K562 (cell line): ENCODE results near the gene KRIT1. TPM values are rescaled to one million over a fixed set of nuclear protein-coding genes. Genes with fewer than 3 reads are reported as not detected.

ENCODE experiments used
- ATAC-seq: fragments of 200-7000 bp; cut with Tn5 transposase; 3 replicates; pipeline ENCODE4 v1.9.1; 2020; ENCODE audit warnings: moderate library complexity
- BruUV-seq: library from RNA; stranded (reverse); fragments of 400-500 nt; replicated peaks from 2 replicates; lab custom pipeline; 2021; lab: Mats Ljungman, UMichigan
- CTCF ChIA-PET: fragments of 300-600 bp; formaldehyde crosslinking; extraction: SDS; loops from one replicate; lab custom pipeline; 2021; ENCODE audit warnings: low intra/inter-chr PET ratio; lab: Yijun Ruan, JAX
- POLR2A ChIA-PET: fragments of 300-600, 350-650 bp; sonication (Branson Sonifier 250); formaldehyde crosslinking; extraction: SDS; loops from one replicate; lab custom pipeline; 2021; ENCODE audit warnings: antibody characterized with exemption, inconsistent platforms; lab: Yijun Ruan, JAX
- DNase-seq, 4 experiments: peaks; one replicate each; pipeline versions ENCODE4 v3.0.0 to v3.0.0-alpha.2; 2011 to 2018; ENCODE audit warnings: low spot score in 3 of 4, mixed read lengths in 3 of 4; ENCODE audit errors: extremely low read depth in 1 of 4
- FAIRE-seq: peaks from 2 replicates; lab custom pipeline; 2011; peaks lifted over from hg19 to GRCh38; lab: Jason Lieb, UNC
- H2AFZ ChIP-seq: 2 replicates; pipeline ENCODE4 v1.6.0; 2011; ENCODE audit warnings: low read depth, low read length, control low read depth, inconsistent platforms
- H3K27ac ChIP-seq: fragments of 200-600 bp; 3 replicates; pipeline ENCODE4 v1.8.0; 2011; ENCODE audit warnings: low read depth, mild to moderate bottlenecking, control low read depth, inconsistent platforms, low read length, moderate library complexity, mixed read lengths; ENCODE audit errors: extremely low read depth
- H3K27me3 ChIP-seq, 2 experiments: fragments of 300-600 bp in 1 of 2; 2 replicates in 1 of 2; 3 replicates in 1 of 2; pipeline versions ENCODE4 v1.6.0 to v1.8.0; 2011; ENCODE audit warnings: inconsistent platforms in 2 of 2, low read length in 2 of 2, mild to moderate bottlenecking in 1 of 2, mixed read lengths in 1 of 2, moderate library complexity in 1 of 2; ENCODE audit not compliant: control insufficient read depth in 2 of 2, insufficient read depth in 2 of 2
- H3K36me3 ChIP-seq: fragments of 300-600 bp; 3 replicates; pipeline ENCODE4 v1.8.0; 2011; ENCODE audit warnings: mild to moderate bottlenecking, low read length, inconsistent platforms; ENCODE audit not compliant: control insufficient read depth, insufficient read depth
- H3K4me1 ChIP-seq, 2 experiments: fragments of 200-600 bp in 1 of 2; replicated peaks in 1 of 2; 2 replicates in 1 of 2; 3 replicates in 1 of 2; pipeline versions ENCODE4 v1.5.1 to v1.8.0; 2011; ENCODE audit warnings: inconsistent platforms in 2 of 2, low read length in 2 of 2, mild to moderate bottlenecking in 1 of 2, mixed read lengths in 1 of 2, moderate library complexity in 1 of 2; ENCODE audit not compliant: control insufficient read depth in 2 of 2, insufficient read depth in 2 of 2
- H3K4me2 ChIP-seq: 2 replicates; pipeline ENCODE4 v1.6.1; 2011; ENCODE audit warnings: low read length, control low read depth, inconsistent platforms, mixed read lengths; ENCODE audit not compliant: insufficient read depth
- H3K4me3 ChIP-seq: fragments of 200-600 bp; sonication (generic), shearing (Covaris generic); 2 replicates; pipeline ENCODE4 v1.5.1; 2016; ENCODE audit warnings: control low read depth, inconsistent platforms
- H3K79me2 ChIP-seq: fragments of 200-600 bp; 3 replicates; pipeline ENCODE4 v1.8.0; 2011; ENCODE audit warnings: low read length, inconsistent platforms; ENCODE audit not compliant: control insufficient read depth, insufficient read depth
- H3K9ac ChIP-seq, 2 experiments: 2 replicates each; pipeline versions ENCODE4 v1.6.0 to v1.6.1; 2011; ENCODE audit warnings: low read depth in 2 of 2, low read length in 2 of 2, control low read depth in 1 of 2, inconsistent platforms in 1 of 2, mild to moderate bottlenecking in 1 of 2, mixed read lengths in 1 of 2; ENCODE audit not compliant: insufficient read depth in 1 of 2
- H3K9me1 ChIP-seq: one replicate; pipeline ENCODE4 v1.6.0; 2011; ENCODE audit warnings: inconsistent platforms, mild to moderate bottlenecking, low read length, moderate library complexity; ENCODE audit not compliant: control insufficient read depth, insufficient read depth
- H3K9me3 ChIP-seq: replicated peaks from 2 replicates; pipeline ENCODE4 v1.5.1; 2011; ENCODE audit warnings: low read depth, low read length, inconsistent platforms; ENCODE audit not compliant: control insufficient read depth, insufficient read depth
- H4K20me1 ChIP-seq: replicated peaks from 2 replicates; pipeline ENCODE4 v1.6.1; 2011; ENCODE audit warnings: low read length, inconsistent platforms, mixed read lengths; ENCODE audit not compliant: control insufficient read depth, insufficient read depth
- C11orf30 ChIP-seq: fragments of 450-650 bp; IDR thresholded peaks from 2 replicates; pipeline ENCODE4 v1.6.1; 2016; ENCODE audit warnings: low read depth, mild to moderate bottlenecking
- HMG20B ChIP-seq: fragments of 250-450 bp; sonication (Bioruptor Pico); IDR thresholded peaks from 2 replicates; pipeline ENCODE4 v1.5.0; 2021; ENCODE audit warnings: mild to moderate bottlenecking
- IFI16 ChIP-seq: fragments of 250-450 bp; sonication (Bioruptor Pico); IDR thresholded peaks from 2 replicates; pipeline ENCODE4 v2.1.2; 2022; ENCODE audit warnings: mild to moderate bottlenecking, inconsistent platforms
- NR4A1 ChIP-seq, 2 experiments: fragments of 250-450 bp in 1 of 2; fragments of 450-650 bp in 1 of 2; sonication (Bioruptor Pico) in 1 of 2; IDR thresholded peaks; 2 replicates each; pipeline versions ENCODE4 v1.4.0 to v1.6.1; 2016 to 2020; ENCODE audit warnings: mild to moderate bottlenecking in 2 of 2, missing compliant biosample characterization in 1 of 2, missing genetic modification characterization in 1 of 2, moderate library complexity in 1 of 2
- SMAD2 ChIP-seq: fragments of 150-350 bp; IDR thresholded peaks from 2 replicates; pipeline ENCODE4 v1.6.1; 2014; ENCODE audit warnings: low read depth, mild to moderate bottlenecking, low read length
- SNRNP70 ChIP-seq: fragments of 200-400 bp; formaldehyde crosslinking; optimal IDR thresholded peaks from 2 replicates; pipeline ENCODE3; 2017; ENCODE audit warnings: low read depth, low read length
- THRAP3 ChIP-seq: fragments of 450-650 bp; IDR thresholded peaks from 2 replicates; pipeline ENCODE4 v1.6.1; 2016; ENCODE audit warnings: mild to moderate bottlenecking, inconsistent platforms, borderline replicate concordance
- ZKSCAN1 ChIP-seq: fragments of 150-350 bp; IDR thresholded peaks from 2 replicates; pipeline ENCODE4 v1.6.1; 2016; ENCODE audit warnings: low read depth, low read length
- ZNF121 ChIP-seq: sonication (generic); formaldehyde crosslinking; conservative IDR thresholded peaks from 2 replicates; pipeline ENCODE4 v1.8.0; 2022; ENCODE audit warnings: missing genetic modification reagents
- ZNF77 ChIP-seq: fragments of 250-450 bp; sonication (Bioruptor Pico); IDR thresholded peaks from 2 replicates; pipeline ENCODE4 v1.5.0; 2020
- WGBS: fragments of 100-300 bp; shearing (Covaris generic); methylation state at CpG from one replicate; pipeline ENCODE4 v1.1.6; 2016; ENCODE audit warnings: low coverage, mixed read lengths; ENCODE audit not compliant: insufficient coverage; ENCODE audit errors: missing lambda C conversion rate; 5-methylcytosine and 5-hydroxymethylcytosine counted together
- in situ Hi-C: fragments of 300-500 bp; cut with MboI; formaldehyde crosslinking; loops from 4 replicates; pipeline ENCODE4 v1.15.0; 2018; ENCODE audit warnings: inconsistent platforms, mixed read lengths
- intact Hi-C: fragments of 100-400 bp; cut with micrococcal nuclease; formaldehyde crosslinking; loops from 2 replicates; pipeline ENCODE4 v1.14.2; 2022
- polyA plus RNA-seq, 8 experiments: library from polyadenylated mRNA; depleted of rRNA in 4 of 8; stranded (reverse) in 5 of 8; unstranded in 3 of 8; fragments of >200 nt; fragmentation: Nextera tagmentation in 2 of 8; fragmentation: Illumina TruSeq in 1 of 8; extraction: Ambion mirVana in 2 of 8; extraction: Trizol in 1 of 8; gene quantifications; 2 replicates each; pipeline versions ENCODE4 v1.2.1 to v1.2.3, GENCODE V29; 2011 to 2014; ENCODE audit warnings: inconsistent platforms in 1 of 8, missing spikeins in 1 of 8
- total RNA-seq, 7 experiments: library from RNA; depleted of rRNA in 6 of 7; stranded (reverse); fragments of >200 nt in 6 of 7; fragmentation: Illumina TruSeq in 2 of 7; extraction: Trizol in 2 of 7; gene quantifications; 2 replicates each; pipeline versions ENCODE4 v1.2.1 to v1.2.3, GENCODE V29; 2011 to 2021; ENCODE audit warnings: low replicate concordance in 1 of 7
- TF ChIP-seq, protein P1 (sequence below): fragments of 450-650 bp; formaldehyde crosslinking; IDR thresholded peaks from 2 replicates; pipeline ENCODE4 v1.4.0; 2022; ENCODE audit warnings: mild to moderate bottlenecking, moderate library complexity
- TF ChIP-seq, protein P2 (sequence below): fragments of 250-450 bp; sonication (Bioruptor Pico); IDR thresholded peaks from 2 replicates; pipeline ENCODE4 v1.4.0; 2020; ENCODE audit warnings: borderline replicate concordance
- TF ChIP-seq, protein P3 (sequence below), 3 experiments: IDR thresholded peaks in 2 of 3; conservative IDR thresholded peaks in 1 of 3; 2 replicates each; pipeline ENCODE4 v1.5.1; 2011 to 2012; ENCODE audit warnings: low read length in 3 of 3, mild to moderate bottlenecking in 3 of 3, control low read depth in 2 of 3, improper control_type of control experiment in 1 of 3, inconsistent platforms in 1 of 3, low read depth in 1 of 3, mixed read lengths in 1 of 3, moderate library complexity in 1 of 3; ENCODE audit not compliant: insufficient read depth in 2 of 3

KRIT1 gene
- total and polyA plus RNA-seq, 9 of the 15 experiments (the other 6 are each of a cell fraction or from before 2014, with no cell fraction given) = 21.5 to 81.4 (median 55.9) TPM

DNA sequence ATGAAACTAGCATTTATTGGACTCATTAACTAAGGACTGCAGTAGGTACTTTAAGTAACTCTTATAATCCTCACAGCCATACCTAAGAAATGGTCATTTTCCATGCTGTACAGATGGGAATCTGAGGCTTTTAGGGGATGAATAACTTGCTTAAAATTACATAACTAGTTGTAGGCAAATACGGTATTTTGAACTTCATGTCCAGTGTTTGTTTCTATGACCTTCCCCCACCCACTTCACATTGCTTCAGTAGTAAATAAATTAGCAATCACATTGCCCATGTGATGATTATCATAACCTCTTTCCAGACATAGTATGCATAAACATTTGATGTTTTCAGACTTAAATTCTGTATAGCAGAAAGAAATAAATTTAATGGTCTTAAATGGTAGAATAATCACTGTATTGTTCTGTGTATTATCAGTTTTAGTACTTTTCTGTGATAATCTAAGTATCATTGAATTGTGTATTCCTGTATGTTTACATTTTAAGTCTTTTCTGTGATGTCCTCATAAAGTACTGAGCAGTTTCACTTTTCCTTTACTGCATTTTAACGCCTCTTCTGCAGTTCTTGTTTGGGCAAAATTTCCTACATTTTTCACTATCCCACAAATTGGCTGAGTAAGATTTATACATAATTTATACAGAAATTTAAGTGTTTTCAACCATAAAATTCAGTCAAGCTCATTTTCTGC is 48.3 kb upstream of the KRIT1 start:
- BruUV-seq = no TSS peak
- H3K27ac ChIP-seq = no peak overlapping the region
- H3K9me1 ChIP-seq = no peaks in the 10 kb centered on the region
- H3K27me3 ChIP-seq = no peaks in the 10 kb centered on the region
- peaks cover 17% of the 10 kb centered on the region; the same call in 2 of the 3 replicates for H3K36me3 ChIP-seq
- H3K4me2 ChIP-seq = no peak overlapping the region
- no peak for FAIRE-seq
- TF ChIP-seq ZNF121 (CRISPR knock-in tag) (no peak), THRAP3 (no peak), SNRNP70 (no peak), C11orf30 (no peak), NR4A1 (CRISPR knock-in tag; IDR thresholded peaks at IDR 0.05) (no peak), NR4A1 (tag; IDR thresholded peaks at IDR 0.05) (no peak), ZKSCAN1 (no peak), ZNF77 (CRISPR knock-in tag) (no peak), SMAD2 (no peak), HMG20B (CRISPR knock-in tag) (no peak), IFI16 (no peak)
- TF ChIP-seq, protein P1, sequence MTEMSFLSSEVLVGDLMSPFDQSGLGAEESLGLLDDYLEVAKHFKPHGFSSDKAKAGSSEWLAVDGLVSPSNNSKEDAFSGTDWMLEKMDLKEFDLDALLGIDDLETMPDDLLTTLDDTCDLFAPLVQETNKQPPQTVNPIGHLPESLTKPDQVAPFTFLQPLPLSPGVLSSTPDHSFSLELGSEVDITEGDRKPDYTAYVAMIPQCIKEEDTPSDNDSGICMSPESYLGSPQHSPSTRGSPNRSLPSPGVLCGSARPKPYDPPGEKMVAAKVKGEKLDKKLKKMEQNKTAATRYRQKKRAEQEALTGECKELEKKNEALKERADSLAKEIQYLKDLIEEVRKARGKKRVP (CRISPR knock-in tag) = no peak
- TF ChIP-seq, protein P2, sequence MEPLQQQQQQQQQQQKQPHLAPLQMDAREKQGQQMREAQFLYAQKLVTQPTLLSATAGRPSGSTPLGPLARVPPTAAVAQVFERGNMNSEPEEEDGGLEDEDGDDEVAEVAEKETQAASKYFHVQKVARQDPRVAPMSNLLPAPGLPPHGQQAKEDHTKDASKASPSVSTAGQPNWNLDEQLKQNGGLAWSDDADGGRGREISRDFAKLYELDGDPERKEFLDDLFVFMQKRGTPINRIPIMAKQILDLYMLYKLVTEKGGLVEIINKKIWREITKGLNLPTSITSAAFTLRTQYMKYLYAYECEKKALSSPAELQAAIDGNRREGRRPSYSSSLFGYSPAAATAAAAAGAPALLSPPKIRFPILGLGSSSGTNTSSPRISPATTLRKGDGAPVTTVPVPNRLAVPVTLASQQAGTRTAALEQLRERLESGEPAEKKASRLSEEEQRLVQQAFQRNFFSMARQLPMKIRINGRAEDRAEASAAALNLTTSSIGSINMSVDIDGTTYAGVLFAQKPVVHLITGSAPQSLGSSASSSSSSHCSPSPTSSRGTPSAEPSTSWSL (CRISPR knock-in tag) = no peak
- TF ChIP-seq, protein P3, sequence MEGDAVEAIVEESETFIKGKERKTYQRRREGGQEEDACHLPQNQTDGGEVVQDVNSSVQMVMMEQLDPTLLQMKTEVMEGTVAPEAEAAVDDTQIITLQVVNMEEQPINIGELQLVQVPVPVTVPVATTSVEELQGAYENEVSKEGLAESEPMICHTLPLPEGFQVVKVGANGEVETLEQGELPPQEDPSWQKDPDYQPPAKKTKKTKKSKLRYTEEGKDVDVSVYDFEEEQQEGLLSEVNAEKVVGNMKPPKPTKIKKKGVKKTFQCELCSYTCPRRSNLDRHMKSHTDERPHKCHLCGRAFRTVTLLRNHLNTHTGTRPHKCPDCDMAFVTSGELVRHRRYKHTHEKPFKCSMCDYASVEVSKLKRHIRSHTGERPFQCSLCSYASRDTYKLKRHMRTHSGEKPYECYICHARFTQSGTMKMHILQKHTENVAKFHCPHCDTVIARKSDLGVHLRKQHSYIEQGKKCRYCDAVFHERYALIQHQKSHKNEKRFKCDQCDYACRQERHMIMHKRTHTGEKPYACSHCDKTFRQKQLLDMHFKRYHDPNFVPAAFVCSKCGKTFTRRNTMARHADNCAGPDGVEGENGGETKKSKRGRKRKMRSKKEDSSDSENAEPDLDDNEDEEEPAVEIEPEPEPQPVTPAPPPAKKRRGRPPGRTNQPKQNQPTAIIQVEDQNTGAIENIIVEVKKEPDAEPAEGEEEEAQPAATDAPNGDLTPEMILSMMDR (IDR thresholded peaks at IDR 0.05 in 2 of 3, conservative IDR thresholded peaks at IDR 0.05 in 1 of 3; ENCODE audit: insufficient read depth in 2 of 3, low read depth in 1 of 3, low read length in 3 of 3) = no peak
- ChIA-PET POLR2A (interaction anchor here (0.7 to 2.0 kb wide), 4 partner anchors 11 to 49 kb away, joined by 3 to 6 read pairs (median 4); partner anchors contain the start of genes ANKIB1 and KRIT1), CTCF (no interaction called here)
- WGBS = 92% methylated on average over 2 of the region's 2 CpGs
- H3K9me3 ChIP-seq = no peaks in the 10 kb centered on the region
- no peak overlapping the region for H2AFZ ChIP-seq
- no peaks in the 10 kb centered on the region for H4K20me1 ChIP-seq
- H3K4me3 ChIP-seq = no peak overlapping the region
- intact Hi-C loops = loop anchor here (10.0 kb wide), 1 partner anchor 49 kb away; the partner anchor contains the start of genes ANKIB1 and KRIT1
- H3K79me2 ChIP-seq = peaks cover 4% of the 10 kb centered on the region; the same call in 2 of the 3 replicates
- DNase-seq = no peak
- H3K4me1 ChIP-seq = peaks cover 0 to 3% of the 10 kb centered on the region in 2 experiments; a peak in 1 of 5 replicates
- ATAC-seq = no peak
- in situ Hi-C loops = no loop called here
- H3K9ac ChIP-seq = no peak overlapping the region
